Midbrain (tissue), 1 donor: ENCODE data around the gene TRIM63.
"Not testable (repeated sequence)": the region's sequence is repeated elsewhere in the genome, so short reads cannot be mapped to it uniquely, and the experiment has no call there.

ENCODE experiments used
- DNase-seq: peaks from one replicate; lab custom pipeline; 2025; lab: John Stamatoyannopoulos, UW

TRIM63 gene

DNA sequence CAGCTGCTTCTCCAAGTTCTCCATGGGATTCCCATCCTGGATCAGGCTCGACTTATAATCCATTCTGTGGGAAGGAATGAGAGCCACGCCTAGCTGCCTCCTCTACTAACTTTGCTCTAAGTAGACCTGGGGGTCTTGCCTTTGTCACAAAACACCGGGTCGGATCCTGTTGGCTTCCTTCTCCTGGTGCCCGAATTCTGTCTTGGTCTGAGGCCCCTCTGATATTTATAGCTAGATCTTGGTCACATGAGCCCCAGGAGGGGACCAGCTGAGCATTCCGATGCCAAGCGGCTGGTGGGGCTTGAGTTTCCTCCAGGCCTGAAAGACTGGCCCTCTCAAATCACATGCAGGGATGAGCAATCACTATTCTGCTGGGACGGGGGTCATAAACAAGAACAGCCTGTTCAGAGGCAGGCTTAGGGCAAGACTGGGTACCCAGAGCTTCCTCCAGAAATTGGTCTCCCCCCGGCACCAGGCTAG, at the start of gene TRIM63:
TRIM63 (minus strand) TSS at position 199 of the 480 bp plus-strand sequence; CDS start at position 63, 136 bp downstream.
- no peak for DNase-seq

DNA sequence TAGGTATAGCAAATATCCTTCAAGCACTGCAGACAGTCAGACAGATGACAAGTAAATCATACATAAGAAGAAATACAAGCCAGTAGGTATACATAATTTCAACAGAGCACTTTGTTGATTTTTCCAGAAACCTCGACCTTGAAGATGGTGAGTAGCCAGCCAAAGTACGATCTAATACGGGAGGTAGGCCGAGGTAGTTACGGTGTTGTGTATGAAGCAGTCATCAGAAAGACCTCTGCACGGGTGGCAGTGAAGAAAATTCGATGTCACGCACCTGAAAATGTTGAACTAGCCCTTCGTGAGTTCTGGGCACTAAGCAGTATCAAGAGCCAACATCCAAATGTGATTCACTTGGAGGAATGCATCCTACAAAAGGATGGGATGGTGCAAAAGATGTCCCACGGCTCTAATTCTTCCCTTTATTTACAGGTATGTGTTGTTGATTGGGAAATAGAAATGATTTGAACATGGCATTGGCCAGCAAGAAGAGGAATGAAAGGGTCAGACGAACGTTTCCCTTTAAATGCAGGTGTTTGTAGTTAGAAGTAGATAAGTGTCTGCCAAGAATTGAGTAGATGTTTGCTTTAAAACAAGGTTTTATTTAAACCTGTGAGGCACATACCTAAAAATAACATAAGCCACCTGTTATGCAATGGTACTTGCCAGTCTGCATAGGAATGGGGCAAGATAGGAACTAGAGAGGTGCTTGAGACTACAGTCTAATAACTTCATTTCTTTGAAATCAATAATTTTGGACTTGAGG, 46.9 kb upstream of the TRIM63 start:
- DNase-seq: no peak

DNA sequence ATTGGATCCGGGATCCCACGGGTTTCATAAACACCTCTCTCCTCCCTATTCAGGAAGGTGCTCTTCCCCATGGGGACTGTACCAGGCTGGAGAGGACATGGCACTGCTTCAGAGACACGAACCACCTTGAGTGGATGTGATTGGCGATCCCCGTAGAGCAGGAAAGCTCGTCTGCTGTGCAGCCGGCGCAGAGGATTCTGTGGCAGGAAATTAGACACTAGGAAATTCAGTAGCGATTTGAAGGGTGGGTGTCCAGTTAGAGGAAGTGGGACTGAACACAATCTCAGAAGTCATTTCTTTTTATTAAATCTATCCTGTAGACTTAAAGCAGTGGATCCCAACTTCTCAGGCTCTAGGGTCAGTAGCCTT, 45.0 kb upstream of the TRIM63 start:
- no peak for DNase-seq

DNA sequence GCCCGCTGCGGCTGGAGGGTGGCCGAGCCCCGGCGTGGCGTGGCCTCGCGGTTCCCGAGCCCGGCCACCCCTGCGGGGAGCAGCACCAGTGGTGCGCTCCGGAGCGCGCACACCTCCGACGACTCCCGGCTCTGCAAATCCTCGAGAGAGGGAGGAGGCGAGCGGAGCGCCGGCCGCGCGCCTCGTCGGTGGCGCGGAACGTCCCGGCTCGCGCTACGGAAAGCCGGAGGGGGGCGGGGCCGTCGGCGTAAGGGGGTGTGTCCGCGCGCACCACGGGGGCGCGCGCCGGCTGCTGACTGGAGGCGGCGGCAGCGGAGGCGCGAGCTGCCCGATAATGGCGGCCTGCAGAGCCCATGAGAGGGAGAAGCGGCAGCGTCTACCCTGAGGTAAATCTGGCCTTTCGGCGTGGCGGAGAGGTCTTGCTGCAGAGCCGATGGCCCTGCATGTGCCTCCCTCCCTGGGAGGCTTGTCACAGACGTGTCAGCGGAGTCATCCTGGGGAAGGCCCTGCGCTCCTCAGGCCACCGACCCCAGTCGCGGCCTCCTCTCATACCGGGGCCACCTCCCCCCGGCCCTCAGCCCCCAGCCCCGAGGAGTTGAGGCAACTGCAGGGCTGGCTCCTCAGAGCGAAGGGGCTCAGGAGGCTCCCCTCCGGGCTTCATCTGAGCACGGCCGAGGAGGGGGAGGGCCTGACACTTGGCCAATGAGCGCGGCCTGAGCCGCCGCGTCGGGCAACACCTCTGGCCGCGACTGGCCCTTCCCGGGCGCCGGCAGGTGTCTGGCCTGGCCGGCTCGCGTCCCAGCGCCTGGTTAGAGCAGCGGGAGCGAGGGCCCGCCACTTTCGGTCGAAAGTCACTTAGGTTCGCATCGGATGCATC, 44.3 kb upstream of the TRIM63 start, which contains the start of gene PDIK1L:
PDIK1L (plus strand) TSS at position 295 of the 877 bp plus-strand sequence. CDS start 2,485 bp downstream, outside the sequence.
- peak; percentile 94 for DNase-seq

DNA sequence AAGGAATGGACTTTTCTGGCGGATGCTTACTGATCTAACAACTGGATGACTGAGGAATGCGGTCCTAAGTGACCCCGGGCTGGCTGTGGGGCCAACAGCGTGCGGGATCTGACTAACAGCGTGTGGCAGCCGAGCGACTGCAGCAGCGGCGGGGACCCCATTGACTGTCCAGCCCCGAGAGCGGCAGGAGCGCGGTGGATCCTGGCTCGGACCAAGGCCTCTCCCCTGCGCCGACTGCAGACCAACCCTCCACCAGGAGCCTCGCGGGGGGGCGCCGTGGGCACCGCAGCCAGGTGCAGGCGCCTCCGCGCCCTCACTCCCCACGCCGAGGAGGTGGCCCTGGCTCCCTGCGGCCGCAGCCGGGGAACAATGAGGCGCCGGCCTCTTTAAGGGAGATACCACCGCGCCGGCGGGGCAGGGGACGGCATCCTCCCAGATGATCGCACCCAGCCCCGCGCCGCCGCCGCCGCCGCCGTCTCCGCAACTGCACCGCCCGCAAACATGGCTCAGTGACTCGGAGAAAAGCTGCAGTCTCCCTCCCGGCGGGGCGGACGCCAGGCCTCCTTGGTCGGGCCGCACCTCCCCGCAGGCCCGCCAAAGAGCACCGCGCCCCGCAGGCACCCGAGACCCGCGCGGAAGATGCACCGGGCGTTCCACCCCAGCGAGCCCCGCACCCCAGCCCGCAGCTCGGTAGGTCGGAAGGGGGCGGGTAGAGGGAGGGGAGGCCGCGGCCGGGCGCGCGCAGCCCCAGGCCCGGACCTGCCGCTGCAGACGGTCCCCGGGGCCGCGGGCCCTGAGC, 43.5 kb upstream of the TRIM63 start:
- DNase-seq: peak; percentile 77

DNA sequence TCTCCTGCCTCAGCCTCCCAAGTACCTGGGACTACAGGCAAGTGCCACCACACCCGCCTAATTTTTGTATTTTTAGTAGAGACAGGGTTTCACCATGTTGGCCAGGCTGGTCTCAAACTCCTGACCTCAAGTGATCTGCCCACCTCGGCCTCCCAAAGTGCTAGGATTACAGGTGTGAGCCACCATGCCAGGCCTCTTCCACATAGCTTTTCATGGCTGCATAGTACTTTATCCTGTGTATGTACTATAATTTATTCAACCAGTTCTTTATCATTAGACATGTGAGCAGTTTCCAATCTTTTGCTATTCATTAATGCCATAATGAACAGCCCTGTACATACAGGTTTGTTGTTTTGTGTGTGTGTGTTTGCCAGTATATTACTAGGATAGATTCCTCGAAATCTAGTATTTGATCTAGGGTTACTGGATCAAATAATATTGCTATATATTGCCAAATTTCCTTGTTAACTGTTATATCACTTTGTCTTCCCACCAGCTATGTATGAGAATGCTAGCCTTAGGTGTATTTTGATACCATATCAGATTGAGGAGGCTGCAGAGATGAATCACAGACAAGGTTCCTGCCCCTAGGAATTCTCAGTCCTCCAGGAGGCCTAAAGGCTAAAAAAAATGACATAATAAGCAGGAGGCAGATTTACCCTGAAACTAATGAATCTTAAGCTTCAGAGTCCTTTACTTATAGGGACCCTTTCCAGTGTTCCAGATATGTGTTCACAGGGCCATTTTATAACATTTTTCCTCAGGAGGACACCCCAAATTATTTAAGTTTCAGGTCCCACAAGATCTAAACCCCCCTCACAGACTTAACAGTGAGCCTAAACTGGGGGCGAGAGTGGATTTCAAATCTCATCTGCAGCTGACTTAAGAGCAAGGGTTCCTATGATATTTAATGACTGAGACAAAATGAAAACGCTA, 42.1 kb upstream of the TRIM63 start:
- DNase-seq: no peak

DNA sequence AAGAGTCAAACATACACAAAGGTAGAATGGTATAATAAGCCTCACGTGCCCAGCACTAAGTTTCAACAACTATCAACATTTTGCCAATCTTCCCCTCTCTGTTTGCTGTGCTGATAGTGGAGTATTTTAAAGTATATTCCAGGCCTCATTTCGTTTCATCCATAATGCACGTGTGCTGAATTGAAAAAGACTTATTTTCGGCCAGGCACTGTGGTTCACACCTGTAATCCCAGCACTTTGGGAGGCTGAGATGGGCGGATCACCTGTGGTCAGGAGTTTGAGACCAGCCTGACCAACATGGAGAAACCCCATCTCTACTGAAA, 37.8 kb upstream of the TRIM63 start:
- DNase-seq: not testable (repeated sequence)

DNA sequence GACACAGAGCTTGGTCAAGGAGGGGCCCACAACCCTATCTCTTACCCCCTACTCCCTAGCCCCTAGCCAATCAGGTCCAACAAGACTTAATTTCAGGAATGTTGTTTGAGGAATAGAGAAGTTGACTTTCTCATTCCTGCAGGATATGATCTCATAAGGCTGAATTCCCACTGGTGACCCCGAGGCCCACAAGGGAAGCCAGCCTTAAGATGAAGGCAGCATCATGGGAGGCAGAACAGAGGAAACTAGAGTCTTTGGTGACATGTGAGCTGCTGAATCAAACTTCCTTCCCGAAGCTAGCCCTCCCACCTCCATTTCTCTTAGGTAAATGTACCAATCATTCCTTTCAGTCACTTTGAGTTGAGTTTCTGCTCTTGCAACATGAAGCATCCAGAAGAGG, 35.1 kb upstream of the TRIM63 start:
- DNase-seq: no peak

DNA sequence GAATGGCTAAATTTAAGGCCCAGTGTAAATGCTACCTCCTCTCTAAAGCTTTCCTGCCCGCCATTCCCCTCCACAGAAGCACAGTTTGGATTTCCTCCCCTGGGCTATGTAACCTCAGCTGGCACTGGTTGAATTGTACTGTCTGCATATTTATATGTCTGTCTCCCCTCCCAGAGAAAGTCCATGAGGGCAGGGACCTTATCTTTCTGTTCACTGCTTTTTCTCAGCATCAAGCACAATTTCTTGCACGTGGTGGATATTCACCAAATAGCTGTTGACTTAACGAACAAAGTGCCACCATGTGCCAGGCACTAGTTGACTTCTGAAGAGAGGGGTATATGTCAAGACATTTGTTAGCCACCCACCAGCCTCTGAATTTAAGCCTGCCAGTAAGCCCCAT, 34.7 kb upstream of the TRIM63 start:
- DNase-seq: no peak

DNA sequence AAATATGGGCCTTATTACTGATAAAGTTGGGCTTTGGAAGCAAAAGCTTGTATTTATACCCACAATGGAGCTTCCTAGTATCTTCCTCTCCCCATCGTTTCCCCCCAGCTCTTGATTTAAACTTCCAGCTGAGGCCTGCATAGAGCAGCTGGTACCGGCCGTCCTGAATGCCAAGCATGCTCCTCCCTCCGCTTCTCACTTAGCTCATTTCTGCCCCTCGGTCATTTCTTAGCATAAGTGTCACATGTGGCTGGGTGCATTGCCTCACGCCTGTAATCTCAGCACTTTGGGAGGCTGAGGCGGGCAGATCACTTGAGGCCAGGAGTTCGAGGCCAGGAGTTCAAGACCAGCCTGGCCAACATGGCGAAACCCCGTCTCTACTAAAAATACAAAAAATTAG, 32.8 kb upstream of the TRIM63 start:
- DNase-seq: not testable (repeated sequence)

DNA sequence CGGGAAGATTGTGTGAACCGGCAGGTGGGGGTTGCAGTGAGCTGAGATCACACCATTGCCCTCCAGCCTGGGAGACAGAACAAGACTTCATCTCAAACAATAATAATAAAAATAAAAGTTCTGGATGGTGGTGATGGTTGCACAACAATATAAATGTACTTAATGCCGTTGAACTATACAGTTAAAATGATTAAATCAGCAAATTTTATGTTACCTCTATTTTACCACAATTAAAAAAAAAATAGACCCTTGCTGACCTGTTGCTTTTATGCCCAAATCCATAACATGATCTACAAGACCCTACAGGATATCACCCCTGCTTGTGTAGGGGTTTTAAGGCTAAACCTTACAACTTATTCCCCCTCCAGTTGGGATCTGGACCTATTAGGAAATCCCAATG, 32.4 kb upstream of the TRIM63 start:
- no peak for DNase-seq

DNA sequence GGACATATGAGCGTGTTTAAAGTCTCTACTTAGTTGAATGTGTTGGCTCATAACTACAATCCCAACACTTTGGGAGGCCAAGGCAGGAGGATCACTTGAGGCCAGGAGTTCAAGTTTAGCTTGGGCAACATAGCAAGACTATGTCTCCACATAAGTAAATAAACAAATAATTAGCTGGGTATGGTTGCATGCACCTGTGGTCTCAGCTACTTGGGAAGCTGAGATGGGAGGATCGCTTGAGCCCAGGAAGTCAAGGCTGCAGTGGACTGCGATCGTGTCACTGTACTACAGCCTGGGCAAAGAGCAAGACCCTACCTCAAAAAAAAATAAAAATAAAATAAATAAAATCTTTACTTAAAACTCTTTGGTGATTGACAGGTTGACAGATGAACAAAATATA, 31.2 kb upstream of the TRIM63 start:
- DNase-seq: no peak

DNA sequence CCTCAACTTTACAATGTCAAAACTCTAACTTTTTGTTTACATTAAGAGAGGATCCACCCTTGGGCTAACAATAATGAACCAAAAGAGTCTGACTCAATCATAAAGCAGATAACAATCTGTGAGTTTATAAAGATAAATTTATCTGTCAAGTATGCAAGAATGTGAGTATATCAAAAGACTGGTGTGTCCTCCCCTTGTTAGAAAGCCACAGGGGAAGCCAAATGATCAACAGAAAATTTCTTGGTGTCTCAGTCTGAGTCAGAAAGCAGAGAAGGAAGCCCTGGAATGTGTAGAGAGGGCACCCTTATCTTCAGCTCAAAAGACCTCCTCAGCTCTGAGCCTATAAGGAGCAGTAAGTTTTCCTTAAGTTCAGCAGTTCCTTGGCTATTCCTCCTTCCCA, 30.3 kb upstream of the TRIM63 start:
- no peak for DNase-seq

DNA sequence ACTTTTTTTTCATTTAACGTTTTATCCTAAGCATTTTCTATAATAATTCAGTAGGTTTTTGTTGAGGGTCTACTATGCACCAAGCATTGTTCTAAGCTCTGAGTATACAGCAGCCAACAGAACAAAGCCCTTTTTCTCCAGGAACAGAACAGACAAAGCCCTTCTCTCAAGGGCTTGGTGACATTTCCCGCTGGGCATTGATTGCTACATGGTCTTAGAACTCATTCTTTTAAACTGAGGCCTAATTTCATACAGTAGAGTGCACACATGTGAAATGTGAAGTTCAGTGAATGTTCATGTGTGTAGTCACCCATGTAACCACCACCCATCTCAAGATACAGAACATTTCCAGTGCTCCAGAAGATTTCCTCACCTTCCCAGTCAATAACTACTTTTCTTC, 29.0 kb upstream of the TRIM63 start:
- DNase-seq: peak; percentile 76

DNA sequence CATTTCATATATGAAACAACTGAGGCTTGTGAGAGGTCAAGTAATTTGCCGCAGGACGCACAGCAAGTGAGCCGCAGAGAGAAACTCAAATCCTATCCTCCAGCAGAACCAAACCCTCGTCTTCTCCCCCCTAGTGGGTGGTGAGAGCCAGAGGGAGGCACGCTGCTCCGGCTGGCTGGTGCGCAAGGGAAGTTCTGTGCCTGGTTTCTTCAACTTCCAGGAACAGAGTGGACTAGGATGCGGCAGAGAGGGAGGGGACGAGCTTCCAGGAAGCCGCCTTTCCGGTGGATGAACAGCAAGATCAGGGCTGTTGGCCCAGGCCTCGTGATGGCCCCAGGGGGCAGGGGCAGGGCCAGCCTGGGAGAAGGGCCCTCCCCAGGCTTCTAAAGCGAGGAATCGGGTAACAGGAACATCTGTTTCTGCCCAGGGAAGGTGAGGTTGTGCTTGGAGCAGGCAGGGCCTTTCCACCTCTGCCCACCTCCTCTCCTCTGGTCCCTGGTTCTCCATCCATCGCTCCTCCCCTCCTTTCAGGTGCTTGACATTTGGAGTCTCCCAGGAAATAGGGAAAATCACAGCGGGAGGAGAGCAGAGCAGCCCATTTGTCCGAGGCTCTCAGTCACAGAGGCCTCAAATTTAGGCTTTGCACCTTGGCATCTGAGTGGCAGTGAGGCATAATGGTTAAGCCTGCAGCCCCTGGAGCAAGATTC, 27.4 kb upstream of the TRIM63 start:
- DNase-seq: no peak

DNA sequence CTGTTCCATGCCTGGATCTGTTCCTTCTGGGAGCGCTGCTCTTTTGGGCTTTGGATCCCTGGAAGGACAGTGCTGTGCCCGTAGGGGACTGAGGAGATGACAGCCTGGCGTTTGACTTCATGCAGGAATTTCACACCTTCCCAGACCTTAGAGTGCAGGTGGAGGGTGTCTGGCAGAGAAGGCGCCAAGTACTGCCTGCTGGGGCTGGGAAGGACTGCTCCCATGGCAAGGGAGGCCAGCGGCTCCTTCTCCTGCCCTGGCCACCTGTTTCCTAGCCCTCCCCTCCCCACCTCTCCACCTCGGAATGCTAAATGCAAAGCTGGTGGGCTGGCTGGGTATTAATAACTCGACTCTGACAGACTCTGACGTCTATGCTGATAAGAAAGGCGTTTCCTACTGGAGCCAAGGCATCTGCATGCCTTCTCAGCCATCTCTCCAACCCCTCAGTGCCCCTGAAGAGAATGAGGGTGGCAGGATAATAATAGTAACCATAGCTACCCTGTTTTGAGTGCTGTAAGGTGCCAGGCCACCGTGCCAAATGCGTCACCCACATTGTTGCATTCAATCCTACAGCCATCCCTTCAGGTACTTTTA, 26.7 kb upstream of the TRIM63 start:
- DNase-seq: no peak

DNA sequence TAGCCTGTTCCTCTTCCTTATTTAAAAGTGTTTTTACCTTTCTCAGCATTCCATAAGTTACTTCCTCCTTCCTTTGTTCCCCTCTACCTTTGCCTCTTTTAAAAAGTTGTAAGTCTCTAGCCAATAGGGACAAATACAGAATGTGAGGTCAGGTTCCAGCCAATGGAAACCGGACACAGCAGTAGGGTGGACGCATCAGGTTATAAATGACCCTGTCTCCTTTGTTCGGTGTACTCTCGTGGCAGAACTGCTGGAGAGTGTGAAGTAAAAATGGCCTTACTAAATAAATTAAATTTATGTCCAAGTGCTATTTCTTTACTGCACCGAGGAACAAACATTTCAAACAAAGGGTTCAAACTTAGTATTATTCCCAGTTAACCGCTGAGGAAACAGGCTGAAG, 26.1 kb upstream of the TRIM63 start:
- not testable (repeated sequence) for DNase-seq

DNA sequence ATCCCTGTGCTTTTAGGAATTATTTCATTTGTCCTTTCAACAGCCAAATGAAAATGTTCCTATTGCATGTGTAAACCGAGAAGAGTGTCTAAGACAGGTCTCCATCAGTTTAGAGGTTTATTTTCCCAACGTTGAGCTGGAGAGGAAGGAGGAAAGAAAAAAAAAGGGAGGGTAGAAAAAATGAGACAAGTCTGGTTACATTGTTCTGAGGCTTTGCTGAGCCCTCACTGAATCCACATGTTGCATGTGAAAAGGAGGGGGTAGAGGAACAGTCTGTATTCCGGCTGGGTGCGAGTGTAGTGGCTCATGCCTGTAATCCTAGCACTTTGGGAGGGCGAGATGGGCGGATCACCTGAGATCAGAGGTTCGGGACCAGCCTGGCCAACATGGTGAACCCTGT, 25.0 kb upstream of the TRIM63 start:
- no peak for DNase-seq

DNA sequence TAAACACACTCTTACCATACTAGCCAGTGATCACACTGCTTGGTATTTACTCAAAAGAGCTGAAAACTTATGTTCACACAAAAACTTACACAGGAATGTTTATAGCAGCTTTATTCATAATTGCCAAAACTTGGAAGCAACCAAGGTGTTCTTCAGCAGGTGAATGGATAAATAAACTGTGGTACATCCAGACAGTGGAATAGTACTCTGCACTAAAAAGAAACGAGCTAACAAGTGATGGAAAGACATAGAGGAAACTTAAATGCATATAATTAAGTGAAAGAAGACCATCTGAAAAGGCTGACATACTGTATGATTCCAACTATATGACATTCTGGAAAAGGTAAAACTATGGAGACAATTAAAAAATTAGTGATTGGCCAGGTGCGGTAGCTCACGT, 23.5 kb upstream of the TRIM63 start:
- DNase-seq: no peak

DNA sequence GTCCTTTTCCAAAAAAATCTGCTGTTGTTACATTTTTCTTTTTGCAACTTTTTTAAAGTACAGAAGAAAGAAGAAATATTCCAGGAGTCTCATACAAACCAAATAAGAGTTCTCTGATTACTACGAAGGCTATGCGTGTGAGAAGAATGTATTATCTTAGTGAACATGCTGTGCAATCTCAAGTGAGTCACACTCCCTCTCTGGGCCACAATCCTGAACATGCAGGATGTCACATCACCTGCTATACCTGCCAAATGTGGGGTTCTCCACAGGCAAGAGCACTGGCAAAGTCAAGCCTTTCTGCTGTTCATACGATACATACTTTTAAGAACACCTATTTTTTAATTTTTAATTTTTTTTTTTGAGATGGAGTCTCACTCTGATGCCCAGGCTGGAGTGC, 21.7 kb upstream of the TRIM63 start:
- no peak for DNase-seq
